Amniotic stem cell (primary cell): ENCODE data around the gene SLC26A8.
"Not testable (repeated sequence)": the region's sequence is repeated elsewhere in the genome, so short reads cannot be mapped to it uniquely, and the experiment has no call there.

Experiments
- DNase-seq: peaks from one replicate; lab custom pipeline; 2025; lab: John Stamatoyannopoulos, UW

Gene SLC26A8

GRCh38 chr6:35941170-35941569 lies 83.3 kb downstream of the SLC26A8 start:
- DNase-seq, result not testable (repeated sequence)

GRCh38 chr6:35940014-35940413 lies 84.4 kb downstream of the SLC26A8 start:
- not testable (repeated sequence) for DNase-seq

DNA sequence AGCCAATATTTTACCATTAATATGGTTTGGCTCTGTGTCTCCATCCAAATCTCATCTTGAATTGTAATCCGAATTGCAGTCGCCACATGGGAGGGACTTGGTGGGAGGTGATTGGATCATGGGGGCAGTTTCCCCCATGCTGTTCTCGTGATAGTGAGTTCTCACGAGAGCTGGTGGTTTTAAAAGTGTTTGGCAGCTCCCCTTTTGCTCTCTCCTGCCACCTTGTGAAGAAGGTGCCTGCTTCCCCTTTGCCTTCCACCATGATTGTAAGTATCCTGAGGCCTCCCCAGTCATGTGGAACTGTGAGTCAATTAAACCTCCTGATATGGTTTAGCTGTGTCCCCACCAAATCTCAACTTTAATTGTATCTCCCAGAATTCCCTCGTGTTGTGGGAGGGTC lies 85.2 kb downstream of the SLC26A8 start:
- DNase-seq, result not testable (repeated sequence)

GRCh38 chr6:35936681-35937359 lies 87.6 kb downstream of the SLC26A8 start:
- no peak for DNase-seq

DNA sequence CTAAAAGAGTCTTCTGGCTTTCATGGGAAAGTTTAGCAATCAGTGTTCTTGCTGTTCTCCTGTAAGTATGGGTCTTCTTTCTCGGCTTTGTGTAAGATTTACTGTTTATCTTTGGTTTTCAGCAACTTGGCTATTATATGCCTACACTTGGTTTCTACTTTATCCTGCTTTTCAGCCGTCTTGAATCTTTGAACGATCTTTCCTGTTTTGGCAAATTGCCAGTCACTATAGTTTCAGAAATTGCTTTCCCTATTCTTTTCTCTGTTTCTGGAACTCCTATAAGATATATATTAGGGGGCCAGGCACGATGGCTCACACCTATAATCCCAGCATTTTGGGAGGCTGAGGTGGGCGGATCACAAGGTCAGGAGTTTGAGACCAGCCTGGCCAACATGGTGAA lies 89.0 kb downstream of the SLC26A8 start:
- no peak for DNase-seq

GRCh38 chr6:35933844-35934243 lies 90.6 kb downstream of the SLC26A8 start:
- no peak for DNase-seq

DNA sequence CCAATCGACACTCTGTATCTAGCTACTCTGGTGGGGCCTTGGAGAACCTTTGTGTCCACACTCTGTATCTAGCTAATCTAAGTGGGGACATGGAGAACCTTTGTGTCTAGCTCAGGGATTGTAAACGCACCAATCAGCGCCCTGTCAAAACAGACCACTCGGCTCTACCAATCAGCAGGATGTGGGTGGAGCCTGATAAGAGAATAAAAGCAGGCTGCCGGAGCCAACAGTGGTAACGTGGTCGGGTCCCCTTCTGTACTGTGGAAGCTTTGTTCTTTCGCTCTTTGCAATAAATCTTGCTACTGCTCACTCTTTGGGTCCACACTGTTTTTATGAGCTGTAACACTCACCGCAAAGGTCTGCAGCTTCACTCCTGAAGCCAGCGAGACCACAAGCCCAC lies 92.6 kb downstream of the SLC26A8 start:
- not testable (repeated sequence) for DNase-seq

DNA sequence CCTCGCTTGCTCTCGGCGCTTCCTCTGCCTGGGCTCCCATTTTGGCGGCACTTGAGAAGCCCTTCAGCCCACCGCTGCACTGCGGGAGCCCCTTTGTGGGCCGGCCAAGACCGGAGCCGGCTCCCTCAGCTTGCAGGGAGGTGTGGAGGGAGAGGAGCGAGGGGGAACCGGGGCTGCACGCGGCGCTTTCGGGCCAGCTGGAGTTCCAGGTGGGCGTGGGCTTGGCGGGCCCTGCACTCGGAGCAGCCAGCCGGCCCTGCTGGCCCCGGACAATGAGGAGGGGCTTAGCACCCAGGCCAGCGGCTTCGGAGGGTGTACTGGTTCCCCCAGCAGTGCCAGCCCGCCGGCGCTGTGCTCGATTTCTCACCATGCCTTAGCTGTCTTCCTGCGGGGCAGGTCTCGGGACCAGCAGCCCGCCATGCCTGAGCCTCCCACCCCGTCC lies 93.3 kb downstream of the SLC26A8 start:
- no peak for DNase-seq

DNA sequence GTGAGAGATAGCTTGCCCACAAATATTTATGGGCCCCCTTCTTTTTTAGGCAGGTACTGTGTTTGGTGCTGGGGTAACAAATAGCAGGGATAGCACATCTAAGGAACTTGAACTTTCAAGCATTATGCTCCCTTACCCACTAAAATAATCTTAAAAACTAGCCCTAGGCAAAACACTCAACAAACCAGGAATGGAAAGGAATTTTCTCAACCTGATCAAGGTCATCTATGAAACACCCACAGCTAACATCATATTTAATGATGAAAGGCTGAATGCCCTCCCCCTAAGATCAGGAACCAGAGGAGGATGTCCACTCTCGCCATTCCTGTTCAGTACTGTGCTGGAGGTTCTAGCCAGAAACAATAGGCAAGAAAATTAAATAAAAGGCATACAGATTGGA lies 94.8 kb downstream of the SLC26A8 start:
- DNase-seq, result no peak

DNA sequence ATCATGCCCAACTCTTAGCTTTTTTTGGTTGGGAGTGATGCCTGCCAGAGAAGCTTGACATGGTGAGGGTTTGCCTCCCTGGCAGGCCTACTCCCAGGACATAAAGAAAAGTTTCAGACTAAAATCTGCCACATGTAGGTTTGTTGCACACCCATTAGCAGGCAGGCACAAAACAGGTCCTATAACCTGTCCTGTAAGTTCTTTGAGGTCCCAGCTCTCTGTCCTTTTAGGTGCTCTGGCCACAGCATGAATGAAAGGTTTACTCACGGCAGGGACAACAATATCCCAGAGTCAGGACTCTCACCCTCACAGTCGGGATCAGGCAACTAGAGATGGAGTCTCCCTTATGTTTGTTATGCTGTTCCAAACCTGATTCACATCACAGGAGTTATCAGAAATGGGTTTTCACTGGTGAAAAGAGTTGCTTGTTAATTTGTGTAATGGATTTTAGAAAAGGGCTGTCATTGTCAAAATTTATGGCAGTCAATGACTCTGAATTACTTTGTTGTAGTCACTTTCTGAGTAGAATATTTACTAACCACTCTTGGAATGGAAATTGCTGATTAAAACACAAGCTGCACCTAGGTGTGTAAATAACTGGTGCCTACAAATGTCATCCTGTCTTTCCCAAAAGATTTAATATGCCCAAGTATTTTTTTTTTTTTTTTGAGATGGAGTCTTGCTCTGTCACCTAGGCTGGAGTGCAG lies 97.8 kb downstream of the SLC26A8 start:
- no peak for DNase-seq

- DNase-seq, result no peak
Measured at GRCh38 chr6:35925961-35926360, 98.5 kb downstream of the SLC26A8 start.

GRCh38 chr6:35924146-35924545 lies 100.3 kb downstream of the SLC26A8 start:
- DNase-seq, result no peak

GRCh38 chr6:35922139-35922554 lies 102.3 kb downstream of the SLC26A8 start:
- DNase-seq, result no peak

DNA sequence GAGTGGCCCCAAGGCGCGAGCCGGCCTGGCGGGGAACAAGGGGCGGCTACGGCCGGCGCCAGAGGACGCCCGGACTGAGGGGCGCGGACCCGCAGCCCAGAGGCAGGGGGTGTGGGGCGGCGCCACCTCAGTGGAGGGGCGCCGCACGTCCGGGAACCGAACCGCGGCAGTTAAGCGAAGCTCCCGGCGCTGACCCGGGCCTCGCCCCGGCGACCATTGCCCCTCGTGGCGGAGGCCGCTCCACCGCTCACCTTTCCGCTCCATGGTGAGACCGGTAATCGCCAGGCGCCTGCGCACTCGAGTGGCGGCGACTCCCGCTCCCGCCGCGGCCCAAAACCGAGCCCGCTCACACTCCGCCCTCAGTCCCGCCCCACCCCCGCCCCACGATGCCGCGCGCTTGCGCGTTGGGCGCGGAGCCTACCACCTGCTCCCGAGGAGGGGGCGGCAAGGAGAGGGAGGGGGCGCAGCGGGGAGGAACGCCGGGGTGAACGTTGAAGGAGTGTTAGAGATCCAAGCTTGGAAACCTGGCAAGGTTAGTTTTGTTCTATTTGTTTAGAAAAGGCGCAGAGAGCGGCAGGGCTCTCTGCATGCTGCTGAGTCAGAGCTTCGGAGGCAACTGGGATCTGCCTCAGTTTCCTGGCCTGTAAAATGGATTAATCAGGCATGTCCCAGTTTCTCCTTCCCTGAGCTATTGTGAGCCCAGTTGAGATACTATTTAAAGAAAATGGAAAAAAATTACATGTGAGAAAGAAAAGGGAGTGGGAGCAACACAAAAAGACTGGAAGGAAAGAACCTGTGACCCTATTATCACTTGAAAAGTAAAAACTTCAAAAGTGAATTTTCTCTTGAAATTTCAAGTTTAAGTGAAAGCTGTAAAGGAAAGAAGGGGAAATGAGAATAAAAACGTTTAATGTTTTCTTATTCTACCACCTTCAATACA lies 103.4 kb downstream of the SLC26A8 start, which contains the start of gene SRPK1:
SRPK1 (minus strand) TSS at position 306 of the 940 bp plus-strand sequence; CDS start at position 264, 42 bp downstream.
- no peak for DNase-seq

DNA sequence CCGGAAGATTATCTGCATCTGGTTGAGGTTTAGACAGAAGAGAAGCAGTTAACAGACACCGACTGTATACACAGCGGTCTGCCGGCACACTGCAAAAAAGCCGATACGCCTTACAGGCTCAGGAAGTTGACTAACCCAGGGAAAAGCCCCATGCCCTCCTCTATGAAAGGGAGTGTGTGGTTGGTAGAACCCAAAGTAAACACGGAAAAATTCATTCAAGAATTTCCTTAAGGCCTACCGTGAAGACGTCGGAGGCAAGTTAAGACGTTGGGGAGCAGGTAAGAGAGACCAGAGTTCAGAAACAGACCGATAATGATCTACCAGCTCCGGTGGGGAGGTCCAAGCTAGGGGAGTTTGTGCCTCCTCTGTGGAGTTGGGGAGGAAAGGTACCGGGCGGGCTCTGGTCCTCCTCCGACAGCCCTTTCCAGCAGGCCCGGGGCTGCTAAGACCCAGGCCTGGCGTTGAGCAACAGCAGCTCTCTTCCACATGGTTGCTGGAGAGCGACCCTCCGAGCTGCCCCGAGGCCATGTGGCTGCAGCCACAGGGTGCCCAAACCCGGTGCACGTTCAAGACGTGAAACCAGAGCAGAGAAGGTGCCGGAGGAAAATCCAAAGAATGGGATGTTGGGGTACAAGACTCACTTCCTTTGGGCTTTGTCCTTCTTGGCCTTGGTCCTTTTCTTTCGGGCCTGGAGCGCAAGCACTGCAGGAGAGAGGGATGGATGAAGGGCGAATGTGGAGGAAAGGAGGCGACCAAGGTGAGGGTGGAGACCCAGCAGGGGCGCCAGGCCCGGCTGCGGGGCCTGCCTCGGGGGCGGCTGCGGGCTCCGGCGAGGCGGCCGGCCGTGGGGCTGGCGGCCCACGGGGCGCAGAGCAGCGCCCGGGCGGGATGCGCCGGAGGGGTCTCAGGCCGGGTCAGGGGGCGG lies 104.4 kb downstream of the SLC26A8 start:
- DNase-seq, result peak; percentile 44

- no peak for DNase-seq
Measured at GRCh38 chr6:35919085-35919826, 105.2 kb downstream of the SLC26A8 start.

- DNase-seq, result not testable (repeated sequence)
Measured at GRCh38 chr6:35916893-35917292, 107.5 kb downstream of the SLC26A8 start.

DNA sequence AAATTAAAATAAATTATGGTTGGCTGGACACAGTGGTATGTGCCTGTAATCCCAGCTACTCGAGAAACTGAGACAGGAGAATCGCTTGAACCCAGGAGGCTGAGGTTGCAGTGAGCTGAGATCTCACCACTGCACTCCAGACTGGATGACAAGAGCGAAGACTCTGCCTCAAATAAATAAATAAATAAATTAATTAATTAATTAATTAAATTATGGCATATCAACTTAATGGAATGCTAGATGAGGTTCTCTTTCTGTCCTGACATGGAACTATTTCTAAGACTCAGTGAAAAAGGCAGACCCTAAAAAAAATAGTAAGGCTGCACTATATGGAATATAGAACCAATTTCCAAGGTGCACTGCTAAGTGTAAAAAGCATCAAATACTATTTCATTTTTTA lies 108.4 kb downstream of the SLC26A8 start:
- no peak for DNase-seq

DNA sequence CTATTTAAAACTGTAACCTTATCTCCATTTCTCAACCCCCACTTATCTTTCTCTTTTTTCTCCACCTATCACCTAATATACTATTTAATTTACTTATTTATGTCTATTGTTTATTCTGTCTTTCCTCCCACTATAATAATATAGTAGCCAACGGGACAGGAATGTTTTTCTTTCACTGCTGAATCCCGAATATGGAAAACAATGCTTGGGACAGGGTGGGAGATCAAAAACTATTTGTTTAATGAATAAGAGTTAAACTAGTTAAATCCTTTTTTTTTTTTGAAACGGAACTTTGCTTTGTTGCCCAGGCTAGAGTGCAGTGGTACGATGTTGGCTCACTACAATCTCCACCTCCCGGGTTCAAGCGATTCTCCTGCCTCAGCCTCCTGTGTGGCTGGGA lies 109.9 kb downstream of the SLC26A8 start:
- DNase-seq, result no peak

DNA sequence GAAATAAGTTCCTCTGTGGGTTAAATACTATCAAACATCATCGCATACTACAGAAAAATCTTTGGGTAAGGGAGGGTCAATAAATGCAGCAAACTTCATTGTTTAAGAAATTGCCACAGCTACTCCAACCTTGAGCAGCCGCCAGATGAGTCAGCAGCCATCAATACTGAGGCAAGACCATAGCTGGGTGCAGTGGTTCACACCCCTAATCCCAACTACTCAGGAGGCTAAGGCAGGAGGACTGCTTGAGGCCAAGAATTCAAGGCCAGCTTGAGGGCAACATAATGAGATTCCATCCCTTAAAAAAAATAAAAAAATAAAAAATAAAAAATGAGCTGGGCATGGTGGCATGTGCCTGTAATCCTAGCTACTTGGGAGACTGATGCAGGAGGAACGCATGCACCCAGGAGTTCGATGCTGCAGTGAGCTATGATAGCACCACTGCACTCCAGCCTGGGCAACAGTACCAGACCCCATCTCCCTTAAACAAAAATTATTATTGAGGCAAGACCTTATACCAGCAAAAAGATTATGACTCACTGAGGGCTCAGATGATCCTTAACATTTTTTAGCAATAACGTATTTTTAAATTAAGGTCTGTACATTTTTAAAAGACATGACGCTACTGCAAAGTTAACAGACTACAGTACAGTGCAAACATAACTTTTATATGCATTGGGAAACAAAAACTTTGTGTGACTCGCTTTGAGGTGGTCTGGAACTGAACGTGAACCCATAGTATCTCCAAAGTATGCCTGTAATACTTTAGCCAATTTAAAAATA lies 112.4 kb downstream of the SLC26A8 start:
- DNase-seq, result no peak
